SK-N-SH (cell line): ENCODE results near the gene CUBN. TPM values are rescaled to one million over a fixed set of nuclear protein-coding genes. Genes with fewer than 3 reads are reported as not detected.

ENCODE experiments used
- CTCF ChIA-PET: fragments of 300-600, 350-600 bp; formaldehyde crosslinking; extraction: SDS; loops from one replicate; lab custom pipeline; 2021; lab: Yijun Ruan, JAX
- POLR2A ChIA-PET: fragments of 350-600 bp; sonication (Branson Sonifier 250); formaldehyde crosslinking; extraction: SDS; loops from one replicate; lab custom pipeline; 2020; ENCODE audit warnings: antibody characterized with exemption, inconsistent platforms; lab: Yijun Ruan, JAX
- DNase-seq: peaks from one replicate; pipeline ENCODE4 v3.0.0; 2012
- H2AFZ ChIP-seq: fragments of 200-600 bp; sonication (generic); 2 replicates; pipeline ENCODE4 v1.8.1; 2016; ENCODE audit warnings: antibody characterized with exemption, mild to moderate bottlenecking, low read depth
- H3F3A ChIP-seq: fragments of 200-600 bp; sonication (generic); replicated peaks from 2 replicates; pipeline ENCODE3; 2016; ENCODE audit warnings: antibody characterized with exemption, mild to moderate bottlenecking; ENCODE audit not compliant: insufficient read depth
- H3K27ac ChIP-seq, 2 experiments: fragments of 200-500 bp in 1 of 2; fragments of 200-600 bp in 1 of 2; sonication (Bioruptor generic) in 1 of 2; sonication (generic), shearing (Covaris generic) in 1 of 2; 2 replicates each; pipeline versions ENCODE4 v1.5.1 to v1.6.1; 2014 to 2016; ENCODE audit warnings: low read depth in 2 of 2, inconsistent platforms in 1 of 2, low read length in 1 of 2, mild to moderate bottlenecking in 1 of 2, mixed read lengths in 1 of 2
- H3K27me3 ChIP-seq: fragments of 200-600 bp; sonication (generic), shearing (Covaris generic); 2 replicates; pipeline ENCODE4 v1.6.1; 2016; ENCODE audit warnings: mixed run types; ENCODE audit not compliant: insufficient read depth
- H3K36me3 ChIP-seq, 2 experiments: fragments of 200-500 bp in 1 of 2; fragments of 200-600 bp in 1 of 2; sonication (Bioruptor generic) in 1 of 2; sonication (generic) in 1 of 2; replicated peaks in 1 of 2; 2 replicates each; pipeline versions ENCODE3 to v1.5.1; 2014 to 2016; ENCODE audit warnings: low read length in 1 of 2, mild to moderate bottlenecking in 1 of 2; ENCODE audit not compliant: insufficient read depth in 2 of 2, control insufficient read depth in 1 of 2
- H3K4me1 ChIP-seq, 2 experiments: fragments of 200-500 bp in 1 of 2; fragments of 200-600 bp in 1 of 2; sonication (Bioruptor generic) in 1 of 2; sonication (generic), shearing (Covaris generic) in 1 of 2; 2 replicates each; pipeline versions ENCODE4 v1.5.1 to v1.6.1; 2014 to 2016; ENCODE audit warnings: low read depth in 1 of 2, low read length in 1 of 2, mixed run types in 1 of 2; ENCODE audit not compliant: insufficient read depth in 2 of 2, control insufficient read depth in 1 of 2
- H3K4me2 ChIP-seq: fragments of 200-600 bp; sonication (generic), shearing (Covaris generic); 2 replicates; pipeline ENCODE4 v1.6.1; 2017; ENCODE audit warnings: mixed run types
- H3K4me3 ChIP-seq, 2 experiments: fragments of 200-500 bp in 1 of 2; fragments of 200-600 bp in 1 of 2; sonication (Bioruptor generic) in 1 of 2; sonication (generic), shearing (Covaris generic) in 1 of 2; 2 replicates each; pipeline versions ENCODE4 v1.5.1 to v1.8.1; 2014 to 2016; ENCODE audit warnings: low read depth in 2 of 2, inconsistent platforms in 1 of 2, low read length in 1 of 2, mild to moderate bottlenecking in 1 of 2, mixed read lengths in 1 of 2, moderate library complexity in 1 of 2
- H3K79me2 ChIP-seq: fragments of 200-600 bp; sonication (generic); 2 replicates; pipeline ENCODE4 v1.8.1; 2017; ENCODE audit warnings: mild to moderate bottlenecking; ENCODE audit not compliant: insufficient read depth
- H3K9ac ChIP-seq: fragments of 200-600 bp; sonication (generic); 2 replicates; pipeline ENCODE4 v1.6.1; 2017; ENCODE audit warnings: mixed run types
- H3K9me2 ChIP-seq: fragments of 200-600 bp; sonication (generic); 2 replicates; pipeline ENCODE4 v1.6.1; 2017; ENCODE audit warnings: mixed run types
- H3K9me3 ChIP-seq: fragments of 200-600 bp; sonication (generic); 2 replicates; pipeline ENCODE4 v1.6.1; 2017; ENCODE audit warnings: mixed run types, mild to moderate bottlenecking, moderate library complexity
- H4K20me1 ChIP-seq: fragments of 200-600 bp; sonication (generic); 2 replicates; pipeline ENCODE4 v1.6.1; 2017; ENCODE audit warnings: mild to moderate bottlenecking, mixed run types; ENCODE audit not compliant: insufficient read depth
- CHD2 ChIP-seq: fragments of 150-350 bp; IDR thresholded peaks from 2 replicates; pipeline ENCODE4 v1.6.1; 2018; ENCODE audit warnings: low read length; ENCODE audit not compliant: partially characterized antibody
- CTCF ChIP-seq: fragments of 200-600 bp; sonication (generic); IDR thresholded peaks from 2 replicates; pipeline ENCODE4 v1.6.1; 2017; ENCODE audit warnings: antibody characterized with exemption, mild to moderate bottlenecking, moderate library complexity
- EZH2phosphoT487 ChIP-seq: fragments of 200-600 bp; sonication (generic); IDR thresholded peaks from 2 replicates; pipeline ENCODE4 v1.6.1; 2017; ENCODE audit warnings: low read depth, mixed run types, mild to moderate bottlenecking, antibody characterized with exemption, moderate library complexity, borderline replicate concordance
- FOSL2 ChIP-seq: IDR thresholded peaks from 2 replicates; pipeline ENCODE4 v1.4.0; 2012; ENCODE audit warnings: low read depth, mild to moderate bottlenecking, moderate library complexity, borderline replicate concordance
- FOXJ3 ChIP-seq: sonication (generic); formaldehyde crosslinking; IDR thresholded peaks from 2 replicates; pipeline ENCODE4 v1.5.1; 2020; ENCODE audit warnings: mild to moderate bottlenecking, missing genetic modification reagents
- FOXM1 ChIP-seq: IDR thresholded peaks from 2 replicates; pipeline ENCODE4 v1.4.0; 2012; ENCODE audit warnings: low read depth, mild to moderate bottlenecking
- GATA2 ChIP-seq: sonication (generic); formaldehyde crosslinking; IDR thresholded peaks from 2 replicates; pipeline ENCODE4 v1.5.0; 2020; ENCODE audit warnings: mild to moderate bottlenecking, missing genetic modification reagents
- MEF2A ChIP-seq: IDR thresholded peaks from 2 replicates; pipeline ENCODE4 v1.4.0; 2012; ENCODE audit warnings: low read depth, borderline replicate concordance
- NFIC ChIP-seq: IDR thresholded peaks from 2 replicates; pipeline ENCODE4 v1.4.0; 2012; ENCODE audit warnings: borderline replicate concordance
- NRF1 ChIP-seq: IDR thresholded peaks from 2 replicates; pipeline ENCODE4 v1.6.1; 2012; ENCODE audit warnings: low read depth, mild to moderate bottlenecking, low read length
- RCOR1 ChIP-seq: fragments of 150-350 bp; IDR thresholded peaks from 2 replicates; pipeline ENCODE4 v1.6.1; 2017; ENCODE audit warnings: antibody characterized with exemption, low read length
- RFX5 ChIP-seq: IDR thresholded peaks from 2 replicates; pipeline ENCODE4 v1.6.1; 2012; ENCODE audit warnings: mild to moderate bottlenecking, improper control_type of control experiment, low read length
- SIN3A ChIP-seq: IDR thresholded peaks from 2 replicates; pipeline ENCODE4 v1.6.1; 2012; ENCODE audit warnings: low read depth, mild to moderate bottlenecking, low read length, moderate library complexity, borderline replicate concordance
- SMC3 ChIP-seq: IDR thresholded peaks from 2 replicates; pipeline ENCODE4 v1.6.1; 2012; ENCODE audit warnings: low read depth, low read length, improper control_type of control experiment
- TAF1 ChIP-seq: IDR thresholded peaks from 2 replicates; pipeline ENCODE4 v1.6.1; 2012; ENCODE audit warnings: low read depth, mild to moderate bottlenecking, low read length, moderate library complexity, borderline replicate concordance
- TCF12 ChIP-seq: IDR thresholded peaks from 2 replicates; pipeline ENCODE4 v1.4.0; 2012
- TEAD4 ChIP-seq: IDR thresholded peaks from 2 replicates; pipeline ENCODE4 v1.4.0; 2012; ENCODE audit warnings: mild to moderate bottlenecking, borderline replicate concordance; ENCODE audit not compliant: insufficient read depth
- WGBS: methylation state at CpG from one replicate; pipeline ENCODE4 v1.1.6; 2017; ENCODE audit warnings: low lambda C conversion rate; 5-methylcytosine and 5-hydroxymethylcytosine counted together
- polyA plus RNA-seq, 3 experiments: library from polyadenylated mRNA; depleted of rRNA; stranded (reverse); fragments of >200 nt; gene quantifications; 2 replicates each; pipeline ENCODE4 v1.2.3, GENCODE V29; 2012

The CUBN gene
- polyA plus RNA-seq, 1 of the 3 experiments (the other 2 are of a cell fraction), result 2.4 TPM

- POLR2A ChIA-PET, result interaction anchor here (0.6 kb wide), 1 partner anchor 272 kb away, joined by 5 read pairs; no protein-coding TSS in a partner anchor
- TF ChIP-seq RFX5 (no peak), SIN3A (no peak), FOXJ3 (CRISPR knock-in tag) (no peak), EZH2phosphoT487 (no peak), GATA2 (CRISPR knock-in tag) (no peak)
- DNase-seq, result no peak
- Histone ChIP-seq H2AFZ (no peak overlapping the region), H3K9me2 (no peaks in the 10 kb centered on the region), H3K27ac (no peak overlapping the region), H3K36me3 (peaks cover 0 to 5% of the 10 kb centered on the region in 2 experiments), H3K9me3 (no peaks in the 10 kb centered on the region), H3F3A (peaks cover 6% of the 10 kb centered on the region), H3K4me3 (no peak overlapping the region), H3K9ac (no peak overlapping the region), H3K79me2 (no peaks in the 10 kb centered on the region), H4K20me1 (no peaks in the 10 kb centered on the region), H3K4me2 (no peak overlapping the region), H3K4me1 (no peaks in the 10 kb centered on the region), H3K27me3 (no peaks in the 10 kb centered on the region)
- CTCF ChIA-PET, result interaction anchor here (1.1 to 1.7 kb wide), 2 partner anchors 9 to 34 kb away, joined by 3 read pairs; no protein-coding TSS in a partner anchor
- WGBS, result 86% methylated on average over 3 of the region's 3 CpGs
These were observed 37.1 kb upstream of the CUBN start for GRCh38 chr10:17166699-17167098.

GRCh38 chr10:17162828-17163227, 33.2 kb upstream of the CUBN start:
- ChIA-PET POLR2A (no interaction called here), CTCF (no interaction called here)
- Histone ChIP-seq H2AFZ (no peak overlapping the region), H3K9me2 (no peaks in the 10 kb centered on the region), H3K4me2 (no peak overlapping the region), H3F3A (peaks cover 19% of the 10 kb centered on the region), H4K20me1 (no peaks in the 10 kb centered on the region), H3K27me3 (no peaks in the 10 kb centered on the region), H3K9me3 (no peaks in the 10 kb centered on the region), H3K4me3 (no peak overlapping the region), H3K79me2 (no peaks in the 10 kb centered on the region; the same call in 1 of the 2 replicates), H3K27ac (no peak overlapping the region), H3K36me3 (peaks cover 0 to 4% of the 10 kb centered on the region in 2 experiments), H3K9ac (no peak overlapping the region), H3K4me1 (no peaks in the 10 kb centered on the region)
- WGBS, result 60% methylated on average over 2 of the region's 2 CpGs
- no peak for DNase-seq
- no peak for TF ChIP-seq MEF2A
- no peak for TF ChIP-seq CTCF
- no peak for TF ChIP-seq TEAD4
- no peak for TF ChIP-seq RCOR1

GRCh38 chr10:17161775-17162174, 32.2 kb upstream of the CUBN start:
- H3K9ac ChIP-seq, result no peak overlapping the region
- H3K4me2 ChIP-seq, result no peak overlapping the region
- no peak overlapping the region for H3K27ac ChIP-seq
- no peak for DNase-seq
- CTCF ChIA-PET, result no interaction called here
- TF ChIP-seq EZH2phosphoT487 (no peak), TEAD4 (no peak), CTCF (no peak), TCF12 (no peak), SMC3 (no peak), NFIC (no peak), FOSL2 (no peak), TAF1 (no peak), NRF1 (no peak), CHD2 (no peak), FOXM1 (no peak)
- H3F3A ChIP-seq, result peaks cover 15% of the 10 kb centered on the region
- no peaks in the 10 kb centered on the region; the same call in 1 of the 2 replicates for H3K79me2 ChIP-seq
- no peak overlapping the region for H2AFZ ChIP-seq
- no peaks in the 10 kb centered on the region for H3K9me3 ChIP-seq
- POLR2A ChIA-PET, result no interaction called here
- WGBS, result 64% methylated on average over 3 of the region's 3 CpGs
- H3K4me3 ChIP-seq, result no peak overlapping the region
- H3K9me2 ChIP-seq, result no peaks in the 10 kb centered on the region
- no peaks in the 10 kb centered on the region for H4K20me1 ChIP-seq
- H3K27me3 ChIP-seq, result no peaks in the 10 kb centered on the region
- H3K4me1 ChIP-seq, result no peaks in the 10 kb centered on the region
- no peaks in the 10 kb centered on the region for H3K36me3 ChIP-seq
